HG02623 (cell line): ENCODE results near the gene GIMAP2.
"Not testable (repeated sequence)": the region's sequence is repeated elsewhere in the genome, so short reads cannot be mapped to it uniquely, and the experiment has no call there.

Experiments used
- ATAC-seq: cut with Tn5 transposase; IDR thresholded peaks from one replicate; pipeline ENCODE4 v1.9.1; 2021; ENCODE audit warnings: moderate library complexity; ENCODE audit not compliant: unreplicated experiment

The GIMAP2 gene

DNA sequence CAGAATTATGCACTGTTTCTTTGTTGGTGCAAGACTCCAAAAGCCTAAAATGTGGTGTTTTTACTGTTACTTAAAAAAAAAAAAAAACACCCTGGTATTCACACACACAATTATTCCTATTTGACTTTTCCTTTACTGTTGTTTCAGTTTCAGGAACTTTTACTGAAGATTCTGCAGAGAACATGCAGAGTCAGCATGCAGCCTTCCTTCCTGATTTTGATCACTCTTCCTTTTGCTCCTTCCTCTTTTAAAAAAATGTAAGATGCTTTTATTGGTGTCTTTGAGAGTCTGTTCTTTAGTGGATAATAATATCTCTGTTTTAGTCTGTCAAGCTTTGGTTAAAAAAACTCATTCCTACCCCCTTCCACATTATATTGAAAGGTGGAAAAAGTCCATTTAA lies 9.2 kb upstream of the GIMAP2 start:
- ATAC-seq: not testable (repeated sequence)

DNA sequence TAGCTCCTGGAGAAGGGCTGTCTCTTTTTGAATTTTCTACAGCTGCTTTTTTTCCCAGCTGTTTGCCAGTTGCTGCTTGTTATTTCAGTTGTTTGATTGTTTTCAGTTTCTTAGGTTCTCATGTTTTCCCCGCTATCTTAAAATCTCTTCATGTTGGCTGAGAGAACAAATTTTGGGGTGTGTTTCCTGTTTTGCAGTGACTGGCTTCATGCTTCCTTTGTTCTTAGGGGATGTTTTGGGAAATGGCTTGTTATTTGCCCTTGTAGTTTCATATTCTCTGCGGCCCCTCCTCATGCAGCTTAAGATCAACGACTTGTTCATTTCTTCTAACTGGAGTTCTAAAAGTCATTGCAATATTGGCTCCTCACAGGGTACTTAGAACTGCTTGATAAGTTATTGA lies 8.7 kb upstream of the GIMAP2 start:
- not testable (repeated sequence) for ATAC-seq

DNA sequence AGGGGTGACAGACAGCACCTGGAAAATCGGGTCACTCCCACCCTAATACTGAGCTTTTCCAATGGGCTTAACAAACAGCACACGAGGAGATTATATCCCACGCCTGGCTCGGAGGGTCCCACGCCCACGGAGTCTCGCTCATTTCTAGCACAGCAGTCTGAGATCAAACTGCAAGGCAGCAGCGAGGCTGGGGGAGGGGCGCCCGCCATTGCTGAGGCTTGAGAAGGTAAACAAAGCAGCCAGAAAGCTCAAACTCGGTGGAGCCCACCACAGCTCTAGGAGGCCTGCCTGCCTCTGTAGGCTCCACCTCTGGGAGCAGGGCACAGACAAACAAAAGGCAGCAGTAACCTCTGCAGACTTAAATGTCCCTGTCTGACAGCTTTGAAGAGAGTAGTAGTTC lies 6.9 kb upstream of the GIMAP2 start:
- not testable (repeated sequence) for ATAC-seq

- not testable (repeated sequence) for ATAC-seq
Measured at GRCh38 chr7:150680364-150680763, 5.1 kb upstream of the GIMAP2 start.

GRCh38 chr7:150686030-150686631 lies 625 bp downstream of the GIMAP2 start:
- ATAC-seq: peak; percentile 16

GRCh38 chr7:150688630-150689029 lies 3.1 kb downstream of the GIMAP2 start:
- ATAC-seq: no peak

DNA sequence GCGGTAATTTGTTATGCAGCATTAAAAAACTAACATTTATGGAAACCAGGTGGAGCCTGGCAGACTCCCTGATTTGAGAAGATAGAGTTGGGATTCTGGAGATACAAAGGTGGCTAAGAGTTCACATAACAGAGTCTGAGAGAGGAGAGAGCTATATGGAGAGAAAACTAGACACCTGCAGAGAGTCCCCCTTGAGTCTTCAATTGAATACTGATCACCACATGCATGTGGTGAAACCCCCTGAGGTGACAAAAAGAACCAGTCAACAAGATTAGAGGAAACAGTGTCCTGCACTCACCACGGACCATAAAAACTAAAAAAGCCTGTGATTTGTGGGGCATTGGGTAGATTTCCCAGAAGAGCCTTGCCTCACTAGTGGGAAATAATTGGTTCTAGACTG lies 10.1 kb downstream of the GIMAP2 start:
- ATAC-seq: no peak

DNA sequence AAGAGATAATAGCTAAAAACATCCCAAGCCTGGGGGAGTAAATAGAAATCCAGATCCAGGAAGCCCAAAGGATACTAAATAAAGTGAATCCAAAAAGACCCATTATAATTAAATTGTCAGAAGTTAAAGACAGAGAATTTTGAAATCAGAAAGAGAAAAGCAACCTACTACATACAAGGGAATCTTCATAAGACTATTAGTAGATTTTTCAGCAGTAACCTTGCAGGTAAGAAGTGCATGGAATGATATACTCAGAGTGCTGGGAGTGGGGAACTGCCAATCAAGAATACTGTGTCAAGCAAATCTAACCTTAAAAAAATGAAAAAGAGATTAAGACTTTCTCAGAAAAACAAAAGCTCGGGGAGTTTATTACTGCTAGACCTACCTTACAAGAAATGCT lies 17.7 kb downstream of the GIMAP2 start:
- ATAC-seq: no peak

GRCh38 chr7:150715293-150715692 lies 29.8 kb downstream of the GIMAP2 start:
- ATAC-seq: no peak

- ATAC-seq: no peak
Measured at GRCh38 chr7:150715738-150716137, 30.2 kb downstream of the GIMAP2 start.

GRCh38 chr7:150716368-150716767 lies 30.9 kb downstream of the GIMAP2 start, which contains the start of gene GIMAP1:
Gene GIMAP1 (plus strand): TSS chr7:150716613. CDS start chr7:150719048, 2,435 bp downstream.
- peak; percentile 70 for ATAC-seq

DNA sequence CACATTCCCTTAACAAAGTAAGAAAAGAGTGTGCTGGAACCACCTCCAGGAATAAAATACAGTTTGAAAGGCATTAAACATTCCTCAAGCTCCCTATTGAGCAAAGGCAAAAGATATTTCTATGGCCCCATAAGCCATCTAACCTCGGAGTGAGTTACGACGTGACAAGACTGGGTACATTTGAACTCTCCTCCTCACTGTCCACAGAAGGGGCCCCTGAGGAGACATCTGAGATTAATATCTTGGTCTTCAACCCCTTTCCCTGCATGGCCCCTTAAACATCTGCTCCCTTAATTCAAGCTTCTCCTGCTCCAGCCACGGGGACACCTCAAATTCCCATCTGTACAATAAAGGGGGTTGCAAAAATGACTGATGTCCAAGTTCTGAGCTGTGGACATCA lies 31.4 kb downstream of the GIMAP2 start:
- no peak for ATAC-seq

DNA sequence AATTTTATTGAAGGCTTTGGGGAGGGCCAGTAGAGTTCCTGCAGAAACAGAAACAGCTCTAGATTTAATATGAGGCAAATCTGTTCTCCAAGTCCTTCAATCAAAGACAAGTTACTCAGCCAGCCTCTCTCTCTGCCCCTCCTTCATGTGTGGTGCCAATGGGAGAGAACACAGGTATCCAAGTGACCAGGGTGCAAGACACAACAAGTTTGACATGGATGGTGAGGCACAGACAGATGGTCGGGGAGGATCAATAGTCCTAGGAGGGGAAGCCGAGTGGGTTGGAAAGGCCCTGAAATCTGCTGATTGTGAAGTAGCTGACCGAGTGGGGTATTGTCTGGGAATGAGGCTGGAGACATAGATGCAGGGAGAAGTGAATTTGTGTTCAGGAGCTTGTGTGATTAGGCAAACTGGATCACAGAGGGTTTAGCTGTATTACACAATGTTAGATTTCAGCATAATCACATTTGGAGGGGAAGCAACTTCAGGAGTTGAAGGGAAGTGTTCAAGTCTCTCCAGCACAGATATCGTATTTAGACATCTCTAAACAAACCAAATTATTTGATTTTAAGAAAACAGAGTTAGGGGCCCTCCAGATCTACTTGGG lies 32.4 kb downstream of the GIMAP2 start:
- no peak for ATAC-seq

GRCh38 chr7:150719436-150719835 lies 33.9 kb downstream of the GIMAP2 start:
- no peak for ATAC-seq

DNA sequence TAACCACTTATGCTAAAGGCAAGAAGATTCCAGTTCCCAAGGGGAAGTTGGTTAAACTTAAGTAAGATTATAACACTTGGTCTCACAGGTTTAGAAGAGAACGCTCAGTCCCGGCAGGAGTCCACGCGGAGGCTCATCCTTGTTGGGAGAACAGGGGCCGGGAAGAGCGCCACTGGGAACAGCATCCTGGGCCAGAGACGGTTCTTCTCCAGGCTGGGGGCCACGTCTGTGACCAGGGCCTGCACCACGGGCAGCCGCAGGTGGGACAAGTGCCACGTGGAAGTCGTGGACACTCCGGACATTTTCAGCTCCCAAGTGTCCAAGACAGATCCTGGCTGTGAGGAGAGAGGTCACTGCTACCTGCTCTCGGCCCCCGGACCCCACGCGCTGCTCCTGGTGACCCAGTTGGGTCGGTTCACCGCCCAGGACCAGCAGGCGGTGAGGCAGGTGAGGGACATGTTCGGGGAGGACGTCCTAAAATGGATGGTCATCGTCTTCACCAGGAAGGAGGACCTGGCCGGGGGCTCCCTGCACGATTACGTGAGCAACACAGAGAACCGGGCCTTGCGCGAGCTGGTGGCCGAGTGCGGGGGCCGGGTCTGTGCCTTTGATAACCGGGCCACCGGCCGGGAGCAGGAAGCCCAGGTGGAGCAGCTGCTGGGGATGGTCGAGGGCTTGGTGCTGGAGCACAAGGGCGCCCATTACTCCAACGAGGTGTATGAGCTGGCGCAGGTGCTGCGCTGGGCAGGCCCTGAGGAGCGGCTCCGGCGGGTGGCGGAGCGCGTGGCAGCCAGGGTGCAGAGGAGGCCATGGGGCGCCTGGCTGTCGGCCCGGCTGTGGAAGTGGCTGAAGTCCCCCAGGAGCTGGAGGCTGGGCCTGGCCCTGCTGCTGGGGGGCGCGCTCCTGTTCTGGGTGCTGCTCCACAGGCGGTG lies 34.7 kb downstream of the GIMAP2 start:
- ATAC-seq: no peak

DNA sequence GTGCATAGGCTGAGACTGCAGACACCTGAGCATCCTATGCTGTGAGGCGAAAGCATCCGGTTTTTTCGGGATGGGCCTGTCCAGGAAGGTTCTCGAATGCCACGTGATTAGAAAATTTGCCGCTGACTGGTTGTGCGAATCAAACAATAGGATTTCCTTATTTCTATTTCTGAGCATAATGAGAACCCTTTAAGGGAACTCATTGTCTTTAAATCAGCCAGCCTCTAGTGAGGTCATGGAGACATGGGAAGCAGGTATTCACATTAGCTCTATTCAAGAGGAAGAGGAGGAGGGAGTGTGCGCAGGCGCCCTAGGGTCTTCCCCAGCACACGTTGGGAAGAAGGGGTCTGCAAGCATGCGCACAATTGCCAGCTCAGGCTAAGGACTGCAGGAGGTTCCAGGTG lies 36.5 kb downstream of the GIMAP2 start:
- ATAC-seq: no peak

DNA sequence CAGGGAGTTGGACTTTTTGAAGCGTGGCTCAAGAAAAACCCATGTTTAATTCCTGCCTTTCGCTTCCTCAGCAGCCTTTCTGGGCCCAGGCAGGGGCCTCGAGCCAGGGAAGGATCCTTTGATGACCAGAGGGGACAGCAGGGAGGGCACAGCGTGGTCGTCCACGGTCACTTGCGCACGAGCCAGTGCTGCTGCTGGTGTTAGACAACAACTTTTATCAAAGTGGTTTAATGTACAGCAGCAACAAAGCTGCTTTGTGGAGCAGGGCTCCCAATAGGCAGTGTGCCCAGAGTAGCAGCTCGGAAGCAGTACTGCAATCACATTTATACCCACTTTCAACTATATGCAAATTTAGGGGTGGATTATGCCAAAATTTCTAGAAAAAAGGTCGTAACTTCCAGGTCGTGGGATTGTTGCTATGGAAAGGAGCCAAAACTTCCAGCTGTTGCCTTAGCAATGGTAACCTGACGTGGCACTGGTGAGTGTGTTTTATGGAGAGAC lies 37.0 kb downstream of the GIMAP2 start:
- no peak for ATAC-seq

- no peak for ATAC-seq
Measured at GRCh38 chr7:150723467-150723866, 38.0 kb downstream of the GIMAP2 start.

DNA sequence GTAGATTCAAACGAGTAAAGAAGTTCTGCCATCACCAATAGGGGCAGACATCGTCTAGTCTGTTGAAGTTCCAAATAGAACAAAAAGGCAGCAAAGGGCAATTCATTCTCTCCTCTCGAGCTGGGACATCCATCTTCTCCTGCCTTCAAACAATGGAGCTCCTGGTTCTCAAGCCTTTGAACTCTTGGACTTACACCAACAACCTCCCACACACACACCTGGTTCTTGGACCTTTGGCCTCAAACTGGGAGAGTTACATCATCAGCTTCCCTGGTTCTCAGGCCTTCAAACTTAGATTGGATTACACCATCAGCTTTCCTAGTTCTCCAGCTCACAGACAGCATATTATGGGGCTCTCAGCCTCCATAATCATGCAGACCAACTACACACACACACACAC lies 41.9 kb downstream of the GIMAP2 start:
- ATAC-seq: no peak

GRCh38 chr7:150728011-150728410 lies 42.5 kb downstream of the GIMAP2 start:
- no peak for ATAC-seq

- no peak for ATAC-seq
Measured at GRCh38 chr7:150728609-150729008, 43.1 kb downstream of the GIMAP2 start.

GRCh38 chr7:150731916-150732315 lies 46.4 kb downstream of the GIMAP2 start:
- no peak for ATAC-seq
